Activated B cell treated with CpG ODN at 0.5 μM for 24 hours (primary cell): ENCODE results near the gene SLC66A2. TPM values are rescaled to one million over a fixed set of nuclear protein-coding genes. Genes with fewer than 3 reads are reported as not detected.

Experiments
- ATAC-seq: fragments of 200-7000 bp; cut with Tn5 transposase; one replicate; pipeline ENCODE4 v1.10.0; 2021; ENCODE audit warnings: low read depth, mild to moderate bottlenecking, moderate library complexity
- CTCF ChIA-PET: fragments of 350-600 bp; sonication (Branson Sonifier 250); formaldehyde crosslinking; loops from one replicate; lab custom pipeline; 2021; ENCODE audit warnings: antibody characterized with exemption; lab: Charles Lee
- POLR2A ChIA-PET: fragments of 350-600 bp; sonication (Branson Sonifier 250); formaldehyde crosslinking; loops from one replicate; lab custom pipeline; 2021; ENCODE audit warnings: antibody characterized with exemption; lab: Charles Lee
- DNase-seq: peaks from one replicate; pipeline ENCODE4 v3.0.0; 2022
- H3K27ac Mint-ChIP-seq: one replicate; pipeline ENCODE4 v1.8.0; 2020; ENCODE audit warnings: mixed read lengths
- H3K27me3 Mint-ChIP-seq: one replicate; pipeline ENCODE4 v1.8.0; 2021; ENCODE audit warnings: mixed read lengths
- H3K36me3 Mint-ChIP-seq: one replicate; pipeline ENCODE4 v1.8.0; 2021; ENCODE audit warnings: low read depth, mixed read lengths
- H3K4me1 Mint-ChIP-seq: one replicate; pipeline ENCODE4 v1.8.0; 2021; ENCODE audit warnings: mixed read lengths
- H3K4me3 Mint-ChIP-seq: one replicate; pipeline ENCODE4 v1.8.0; 2020; ENCODE audit warnings: mild to moderate bottlenecking, mixed read lengths
- H3K9me3 Mint-ChIP-seq: one replicate; pipeline ENCODE4 v1.8.0; 2020; ENCODE audit warnings: mixed read lengths
- intact Hi-C: fragments of 100-400 bp; cut with micrococcal nuclease; formaldehyde crosslinking; loops from one replicate; pipeline ENCODE4 v1.15.1; 2024
- total RNA-seq: library from RNA; stranded (reverse); gene quantifications from 2 replicates; pipeline ENCODE4 v1.2.3, GENCODE V29; 2022
- TF ChIP-seq, protein P1 (sequence below): fragments of 200-600 bp; IDR thresholded peaks from one replicate; pipeline ENCODE4 v1.8.0; 2022; ENCODE audit warnings: antibody characterized with exemption, mild to moderate bottlenecking

Gene SLC66A2
- total RNA-seq, 1 donor from 2014 or later, result 36.4 TPM

- DNase-seq, result no peak
- Mint-ChIP-seq H3K27ac (no peak overlapping the region), H3K4me3 (no peak overlapping the region), H3K27me3 (peaks cover 2% of the 10 kb centered on the region), H3K4me1 (peaks cover 26% of the 10 kb centered on the region), H3K36me3 (no peaks in the 10 kb centered on the region), H3K9me3 (no peaks in the 10 kb centered on the region)
- ATAC-seq, result no peak
- TF ChIP-seq, protein P1, sequence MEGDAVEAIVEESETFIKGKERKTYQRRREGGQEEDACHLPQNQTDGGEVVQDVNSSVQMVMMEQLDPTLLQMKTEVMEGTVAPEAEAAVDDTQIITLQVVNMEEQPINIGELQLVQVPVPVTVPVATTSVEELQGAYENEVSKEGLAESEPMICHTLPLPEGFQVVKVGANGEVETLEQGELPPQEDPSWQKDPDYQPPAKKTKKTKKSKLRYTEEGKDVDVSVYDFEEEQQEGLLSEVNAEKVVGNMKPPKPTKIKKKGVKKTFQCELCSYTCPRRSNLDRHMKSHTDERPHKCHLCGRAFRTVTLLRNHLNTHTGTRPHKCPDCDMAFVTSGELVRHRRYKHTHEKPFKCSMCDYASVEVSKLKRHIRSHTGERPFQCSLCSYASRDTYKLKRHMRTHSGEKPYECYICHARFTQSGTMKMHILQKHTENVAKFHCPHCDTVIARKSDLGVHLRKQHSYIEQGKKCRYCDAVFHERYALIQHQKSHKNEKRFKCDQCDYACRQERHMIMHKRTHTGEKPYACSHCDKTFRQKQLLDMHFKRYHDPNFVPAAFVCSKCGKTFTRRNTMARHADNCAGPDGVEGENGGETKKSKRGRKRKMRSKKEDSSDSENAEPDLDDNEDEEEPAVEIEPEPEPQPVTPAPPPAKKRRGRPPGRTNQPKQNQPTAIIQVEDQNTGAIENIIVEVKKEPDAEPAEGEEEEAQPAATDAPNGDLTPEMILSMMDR, result no peak
- intact Hi-C loops, result no loop called here
- POLR2A ChIA-PET, result interaction anchor here (0.6 kb wide), 1 partner anchor 147 kb away, joined by 3 read pairs; no protein-coding TSS in a partner anchor
- CTCF ChIA-PET, result interaction anchor here (0.6 to 1.1 kb wide), 2 partner anchors 161 to 166 kb away, joined by 3 read pairs; partner anchors contain the start of gene KCNG2
These were observed 7.5 kb upstream of the SLC66A2 start for GRCh38 chr18:79958981-79959380.

GRCh38 chr18:79956276-79956675 lies 4.8 kb upstream of the SLC66A2 start:
- no peaks in the 10 kb centered on the region for H3K36me3 Mint-ChIP-seq
- H3K27me3 Mint-ChIP-seq, result no peaks in the 10 kb centered on the region
- ChIA-PET POLR2A (no interaction called here), CTCF (no interaction called here)
- peaks cover 13% of the 10 kb centered on the region for H3K4me1 Mint-ChIP-seq
- TF ChIP-seq, protein P1, result no peak
- intact Hi-C loops, result no loop called here
- ATAC-seq (no peak), DNase-seq (no peak)
- no peak overlapping the region for H3K4me3 Mint-ChIP-seq
- H3K9me3 Mint-ChIP-seq, result no peaks in the 10 kb centered on the region
- no peak overlapping the region for H3K27ac Mint-ChIP-seq

DNA sequence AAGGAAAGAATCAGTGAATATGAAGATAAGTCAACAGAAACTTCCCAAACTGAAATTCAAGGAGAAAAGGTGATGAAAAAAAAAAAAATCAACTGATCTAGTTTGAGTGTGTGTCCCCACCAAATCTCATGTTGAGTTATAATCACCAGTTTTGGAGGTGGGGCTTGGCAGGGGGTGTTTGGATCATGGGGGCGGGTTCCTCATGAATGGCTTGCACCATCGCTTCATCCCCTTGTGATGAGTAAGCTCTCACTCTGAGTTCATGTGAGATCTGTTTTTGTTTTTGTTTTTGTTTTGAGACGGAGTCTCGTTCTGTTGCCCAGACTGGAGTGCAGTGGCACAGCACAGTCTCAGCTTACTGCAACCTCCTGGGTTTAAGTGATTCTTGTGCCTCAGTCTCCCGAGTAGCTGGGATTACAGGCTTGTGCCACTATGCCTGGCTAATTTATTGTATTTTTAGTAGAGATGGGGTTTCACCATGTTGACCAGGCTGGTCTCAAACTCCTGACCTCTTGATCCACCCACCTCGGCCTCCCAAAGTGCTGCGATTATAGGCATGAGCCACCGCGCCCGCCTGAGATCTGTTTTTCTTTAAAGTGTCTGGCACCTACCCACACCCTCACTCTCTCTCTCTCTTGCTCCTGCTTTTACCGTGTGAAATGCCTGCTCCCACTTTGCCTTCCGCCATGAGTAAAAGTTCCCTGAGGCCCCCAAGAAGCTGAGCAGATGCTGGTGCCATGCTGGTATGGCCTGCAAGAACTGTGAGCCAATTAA lies 4.0 kb upstream of the SLC66A2 start:
- TF ChIP-seq, protein P1, result no peak
- H3K4me3 Mint-ChIP-seq, result no peak overlapping the region
- H3K27ac Mint-ChIP-seq, result no peak overlapping the region
- CTCF ChIA-PET, result no interaction called here
- peaks cover 10% of the 10 kb centered on the region for H3K4me1 Mint-ChIP-seq
- no peak for DNase-seq
- H3K27me3 Mint-ChIP-seq, result no peaks in the 10 kb centered on the region
- intact Hi-C loops, result no loop called here
- H3K9me3 Mint-ChIP-seq, result no peaks in the 10 kb centered on the region
- H3K36me3 Mint-ChIP-seq, result no peaks in the 10 kb centered on the region
- no peak for ATAC-seq
- POLR2A ChIA-PET, result no interaction called here

DNA sequence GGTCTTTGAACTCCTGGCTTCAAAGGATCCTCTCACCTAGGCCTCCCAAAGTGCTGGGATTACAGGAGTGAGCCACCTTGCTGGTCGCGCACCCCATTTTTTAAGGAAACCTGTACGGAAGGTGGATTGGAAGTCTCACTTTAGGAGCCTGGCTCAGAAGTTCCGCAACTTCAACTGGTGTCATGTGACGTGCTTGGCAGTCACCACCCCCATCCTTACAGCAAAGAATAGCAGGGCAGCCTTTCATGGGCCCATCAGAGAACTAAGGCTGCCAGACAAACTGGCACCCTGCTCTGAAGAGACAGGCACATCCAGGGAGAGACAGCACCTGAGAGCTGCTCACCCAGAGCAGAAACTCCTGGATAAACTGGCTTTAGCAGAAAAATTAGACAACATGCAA lies 3.3 kb upstream of the SLC66A2 start:
- peaks cover under 1% of the 10 kb centered on the region for H3K36me3 Mint-ChIP-seq
- no peak overlapping the region for H3K4me3 Mint-ChIP-seq
- ChIA-PET POLR2A (no interaction called here), CTCF (no interaction called here)
- no peak for DNase-seq
- peaks cover 10% of the 10 kb centered on the region for H3K4me1 Mint-ChIP-seq
- H3K9me3 Mint-ChIP-seq, result no peaks in the 10 kb centered on the region
- no peaks in the 10 kb centered on the region for H3K27me3 Mint-ChIP-seq
- TF ChIP-seq, protein P1, result no peak
- no peak for ATAC-seq
- intact Hi-C loops, result loop anchor here (5.0 kb wide), 1 partner anchor 97 kb away; no protein-coding TSS in a partner anchor
- no peak overlapping the region for H3K27ac Mint-ChIP-seq

- Mint-ChIP-seq H3K9me3 (no peaks in the 10 kb centered on the region), H3K4me3 (peak overlapping the region; percentile 24), H3K4me1 (peaks cover 15% of the 10 kb centered on the region), H3K27ac (no peak overlapping the region), H3K36me3 (peaks cover 4% of the 10 kb centered on the region), H3K27me3 (no peaks in the 10 kb centered on the region)
- ATAC-seq, result no peak
- no peak for DNase-seq
- POLR2A ChIA-PET, result interaction anchor here (0.6 to 1.2 kb wide), 2 partner anchors 25 to 34 kb away, joined by 3 to 4 read pairs; partner anchors contain the start of gene TXNL4A
- CTCF ChIA-PET, result no interaction called here
- intact Hi-C loops, result loop anchor here (5.0 kb wide), 1 partner anchor 97 kb away; no protein-coding TSS in a partner anchor
- TF ChIP-seq, protein P1, result no peak
These were observed 2.7 kb upstream of the SLC66A2 start for GRCh38 chr18:79953971-79954651.
